Measurements from ENCODE around the gene HTRA1. TPM values are rescaled to one million over a fixed set of nuclear protein-coding genes. Genes with fewer than 3 reads are reported as not detected.

Gene HTRA1
- total RNA-seq, 2 donors from 2014 or later: 282 to 473 TPM

DNA sequence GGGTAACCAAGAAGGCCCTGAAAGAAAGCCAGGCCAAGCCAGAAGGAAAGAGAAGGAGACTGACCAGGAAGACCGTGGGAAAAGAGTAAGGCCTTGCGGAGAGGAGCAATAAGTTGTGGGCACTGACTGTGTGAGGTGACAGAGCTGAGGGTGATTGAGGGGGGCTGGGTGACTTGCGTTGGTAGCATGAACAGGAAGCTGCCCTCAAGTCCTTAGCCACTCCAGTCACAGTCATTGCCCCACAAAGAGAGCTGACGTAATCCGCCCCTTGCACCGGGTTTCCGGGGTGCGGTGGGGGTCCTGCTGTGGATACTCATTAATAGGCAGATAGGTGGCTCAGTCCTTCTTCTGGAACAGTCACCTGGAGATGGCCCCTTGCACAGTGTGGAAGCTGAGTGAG, 83.1 kb downstream of the HTRA1 start:
- Histone ChIP-seq H3K4me3 (no peak overlapping the region), H3K27me3 (replicated peaks; ENCODE audit: insufficient read depth) (no peaks in the 10 kb centered on the region), H3K27ac (no peak overlapping the region), H3K9me3 (no peaks in the 10 kb centered on the region), H3K4me1 (ENCODE audit: control insufficient read depth in 1 of 2, low read depth in 2 of 2) (no peaks in the 10 kb centered on the region), H3K36me3 (no peaks in the 10 kb centered on the region)
- ATAC-seq (ENCODE audit: insufficient number of reproducible peaks, low FRiP score, low read depth) (no peak), DNase-seq (ENCODE audit: low spot score) (no peak)
- TF ChIP-seq, protein P1, sequence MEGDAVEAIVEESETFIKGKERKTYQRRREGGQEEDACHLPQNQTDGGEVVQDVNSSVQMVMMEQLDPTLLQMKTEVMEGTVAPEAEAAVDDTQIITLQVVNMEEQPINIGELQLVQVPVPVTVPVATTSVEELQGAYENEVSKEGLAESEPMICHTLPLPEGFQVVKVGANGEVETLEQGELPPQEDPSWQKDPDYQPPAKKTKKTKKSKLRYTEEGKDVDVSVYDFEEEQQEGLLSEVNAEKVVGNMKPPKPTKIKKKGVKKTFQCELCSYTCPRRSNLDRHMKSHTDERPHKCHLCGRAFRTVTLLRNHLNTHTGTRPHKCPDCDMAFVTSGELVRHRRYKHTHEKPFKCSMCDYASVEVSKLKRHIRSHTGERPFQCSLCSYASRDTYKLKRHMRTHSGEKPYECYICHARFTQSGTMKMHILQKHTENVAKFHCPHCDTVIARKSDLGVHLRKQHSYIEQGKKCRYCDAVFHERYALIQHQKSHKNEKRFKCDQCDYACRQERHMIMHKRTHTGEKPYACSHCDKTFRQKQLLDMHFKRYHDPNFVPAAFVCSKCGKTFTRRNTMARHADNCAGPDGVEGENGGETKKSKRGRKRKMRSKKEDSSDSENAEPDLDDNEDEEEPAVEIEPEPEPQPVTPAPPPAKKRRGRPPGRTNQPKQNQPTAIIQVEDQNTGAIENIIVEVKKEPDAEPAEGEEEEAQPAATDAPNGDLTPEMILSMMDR (IDR thresholded peaks at IDR 0.05): no peak

DNA sequence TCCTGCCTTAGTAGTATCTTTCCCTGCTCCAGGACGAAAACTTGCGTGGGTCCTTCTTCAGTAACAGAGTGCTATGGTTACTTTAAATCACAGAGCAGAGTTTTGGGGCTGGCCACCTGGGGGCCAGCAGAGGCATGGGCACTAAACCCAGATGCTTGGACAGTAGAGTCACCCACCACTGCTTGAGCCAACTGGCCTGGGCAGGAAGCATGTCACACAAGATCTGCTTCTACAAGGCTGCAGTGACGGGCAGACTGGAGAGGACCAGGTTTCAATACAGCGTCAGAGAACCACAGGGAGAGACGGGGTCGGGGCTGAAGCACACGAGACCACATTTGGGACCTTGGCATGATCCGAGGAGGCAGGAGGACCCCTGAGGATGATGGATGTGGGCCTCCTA, 84.9 kb downstream of the HTRA1 start:
- TF ChIP-seq, protein P1 (IDR thresholded peaks at IDR 0.05): no peak

DNA sequence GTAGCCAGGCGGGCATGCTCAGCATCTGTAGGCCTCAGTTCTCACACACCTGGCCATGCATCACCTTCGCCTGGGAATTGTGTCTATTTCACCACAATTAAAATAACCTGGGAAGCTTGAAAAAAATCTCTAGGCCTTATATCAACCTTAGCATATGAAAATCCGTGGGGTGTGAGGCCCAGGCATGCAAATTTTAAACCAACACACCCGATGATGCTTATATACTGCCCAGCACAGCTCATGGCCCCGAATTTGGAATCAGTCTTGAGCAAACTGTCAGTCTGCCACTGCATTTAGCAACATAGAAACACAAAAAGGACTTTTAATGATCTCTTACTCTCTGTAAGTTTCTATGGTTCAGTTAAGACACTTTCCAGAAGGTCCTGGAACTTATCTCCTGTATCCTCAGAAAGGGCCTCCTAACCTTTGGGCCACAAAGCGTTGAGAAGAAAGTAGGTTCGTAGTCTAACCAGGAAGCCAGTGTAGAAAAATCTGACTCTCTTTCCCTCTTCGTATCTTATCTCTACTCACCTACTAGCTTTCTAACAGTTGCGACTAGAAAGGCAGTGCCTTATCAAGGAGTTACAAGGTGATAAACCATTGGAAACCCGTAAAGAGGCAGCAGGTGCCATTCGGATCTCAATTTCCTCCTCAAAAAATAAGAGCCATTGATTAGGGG, 87.2 kb downstream of the HTRA1 start:
- H3K4me3 ChIP-seq: no peak overlapping the region
- ATAC-seq (ENCODE audit: insufficient number of reproducible peaks, low FRiP score, low read depth): no peak
- H3K4me1 ChIP-seq (ENCODE audit: control insufficient read depth in 1 of 2, low read depth in 2 of 2): no peaks in the 10 kb centered on the region
- H3K9me3 ChIP-seq: no peaks in the 10 kb centered on the region
- TF ChIP-seq, protein P1 (IDR thresholded peaks at IDR 0.05): no peak
- DNase-seq (ENCODE audit: low spot score): no peak
- H3K36me3 ChIP-seq: no peaks in the 10 kb centered on the region
- H3K27me3 ChIP-seq (replicated peaks; ENCODE audit: insufficient read depth): no peaks in the 10 kb centered on the region
- H3K27ac ChIP-seq: no peak overlapping the region

More for the DNA sequence above, 84.9 kb downstream of the HTRA1 start:
- Histone ChIP-seq H3K4me3 (no peak overlapping the region), H3K36me3 (no peaks in the 10 kb centered on the region), H3K27me3 (replicated peaks; ENCODE audit: insufficient read depth) (no peaks in the 10 kb centered on the region), H3K27ac (no peak overlapping the region), H3K9me3 (no peaks in the 10 kb centered on the region), H3K4me1 (ENCODE audit: control insufficient read depth in 1 of 2, low read depth in 2 of 2) (no peaks in the 10 kb centered on the region)
- DNase-seq (ENCODE audit: low spot score) (no peak), ATAC-seq (ENCODE audit: insufficient number of reproducible peaks, low FRiP score, low read depth) (no peak)

DNA sequence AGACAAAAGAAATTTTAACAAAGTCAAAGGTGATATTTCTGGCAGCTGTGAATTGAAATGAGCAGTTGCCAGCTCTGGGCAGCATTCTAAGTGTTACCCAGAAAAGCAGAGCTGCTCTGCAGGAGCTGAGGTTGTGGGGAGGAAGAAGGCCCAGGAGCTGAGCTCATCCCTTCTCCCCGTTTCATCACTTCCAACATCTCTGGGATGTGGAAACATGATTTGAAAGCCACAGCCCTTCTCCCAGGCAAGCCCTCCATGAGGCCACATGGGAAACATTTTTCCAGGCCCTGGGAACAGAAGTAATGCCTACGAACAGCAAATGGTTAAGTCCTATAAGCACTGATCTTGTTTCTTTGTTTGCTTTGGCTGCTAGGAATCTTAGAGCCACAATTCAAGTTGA, 88.3 kb downstream of the HTRA1 start:
- Histone ChIP-seq H3K36me3 (no peaks in the 10 kb centered on the region), H3K27me3 (replicated peaks; ENCODE audit: insufficient read depth) (no peaks in the 10 kb centered on the region), H3K27ac (no peak overlapping the region), H3K9me3 (no peaks in the 10 kb centered on the region), H3K4me1 (ENCODE audit: control insufficient read depth in 1 of 2, low read depth in 2 of 2) (no peaks in the 10 kb centered on the region), H3K4me3 (no peak overlapping the region)
- DNase-seq (ENCODE audit: low spot score): no peak
- TF ChIP-seq, protein P1 (IDR thresholded peaks at IDR 0.05): no peak
- no peak for ATAC-seq (ENCODE audit: insufficient number of reproducible peaks, low FRiP score, low read depth)

DNA sequence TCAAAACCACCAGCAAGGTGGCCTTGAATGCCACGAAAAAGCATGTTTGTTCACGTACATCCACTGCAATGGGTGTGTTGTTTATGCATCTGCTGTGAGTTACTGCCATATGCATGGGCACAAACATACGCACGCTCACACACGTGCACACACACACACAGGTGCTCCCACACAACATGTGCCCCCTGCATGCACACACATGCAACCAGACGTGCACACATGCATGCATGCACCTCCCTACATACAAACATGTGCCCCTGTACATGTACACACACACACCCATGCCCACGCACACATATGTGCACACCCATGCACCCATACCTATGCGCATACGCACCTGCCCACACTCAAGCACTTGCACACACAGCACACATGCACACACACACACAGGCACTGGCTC, 89.1 kb downstream of the HTRA1 start:
- Histone ChIP-seq H3K9me3 (no peaks in the 10 kb centered on the region), H3K4me1 (ENCODE audit: control insufficient read depth in 1 of 2, low read depth in 2 of 2) (no peaks in the 10 kb centered on the region), H3K4me3 (no peak overlapping the region), H3K27me3 (replicated peaks; ENCODE audit: insufficient read depth) (no peaks in the 10 kb centered on the region), H3K27ac (no peak overlapping the region), H3K36me3 (no peaks in the 10 kb centered on the region)
- TF ChIP-seq, protein P1 (IDR thresholded peaks at IDR 0.05): no peak
- DNase-seq (ENCODE audit: low spot score): no peak
- no peak for ATAC-seq (ENCODE audit: insufficient number of reproducible peaks, low FRiP score, low read depth)
